Fibroblast of skin of left quadriceps (primary cell): ENCODE results near the gene ZNF300.
"Not testable (repeated sequence)": the region's sequence is repeated elsewhere in the genome, so short reads cannot be mapped to it uniquely, and the experiment has no call there.

Source experiments
- DNase-seq, 2 experiments: peaks; one replicate each; pipeline ENCODE4 v3.0.0-alpha.2; 2013; ENCODE audit warnings: low read depth in 2 of 2

The ZNF300 gene

GRCh38 chr5:150904479-150905311 is at the start of gene ZNF300:
Gene ZNF300, minus strand, starts transcription at chr5:150904980. Its CDS starts 1,825 bp downstream, at chr5:150903155.
- peak; percentile 91 to 93 for DNase-seq

- DNase-seq, result no peak
Observed at GRCh38 chr5:150948539-150948938, 43.8 kb upstream of the ZNF300 start.

- DNase-seq, result peak; percentile 80 to 82
Observed at GRCh38 chr5:150946351-150946905, 41.6 kb upstream of the ZNF300 start.

GRCh38 chr5:150945947-150946346 is 41.2 kb upstream of the ZNF300 start:
- DNase-seq, result no peak

GRCh38 chr5:150945486-150945885 is 40.7 kb upstream of the ZNF300 start:
- peak in 1 of 2 experiments; percentile 5 for DNase-seq

- no peak for DNase-seq
Observed at GRCh38 chr5:150931368-150931965, 26.7 kb upstream of the ZNF300 start.

- peak; percentile 11 to 14 for DNase-seq
Observed at GRCh38 chr5:150918613-150919012, 13.8 kb upstream of the ZNF300 start.

GRCh38 chr5:150912312-150912814 is 7.6 kb upstream of the ZNF300 start:
- DNase-seq, result no peak

GRCh38 chr5:150905312-150905683 is 518 bp upstream of the ZNF300 start:
- no peak for DNase-seq

- DNase-seq, result no peak
Observed at GRCh38 chr5:150901446-150901845, 3.3 kb downstream of the ZNF300 start.

- DNase-seq, result no peak
Observed at GRCh38 chr5:150895431-150896428, 9.1 kb downstream of the ZNF300 start.

GRCh38 chr5:150879358-150879757 is 25.4 kb downstream of the ZNF300 start:
- DNase-seq, result no peak

- DNase-seq, result no peak
Observed at GRCh38 chr5:150862070-150862469, 42.7 kb downstream of the ZNF300 start.

- DNase-seq, result no peak
Observed at GRCh38 chr5:150860246-150860821, 44.4 kb downstream of the ZNF300 start.

- not testable (repeated sequence) for DNase-seq
Observed at GRCh38 chr5:150856700-150857099, 48.1 kb downstream of the ZNF300 start.

GRCh38 chr5:150853561-150853960 is 51.2 kb downstream of the ZNF300 start:
- DNase-seq, result no peak

GRCh38 chr5:150851039-150851438 is 53.7 kb downstream of the ZNF300 start:
- no peak for DNase-seq

- DNase-seq, result no peak
Observed at GRCh38 chr5:150848271-150848670, 56.5 kb downstream of the ZNF300 start.

GRCh38 chr5:150847334-150847695 is 57.5 kb downstream of the ZNF300 start:
- DNase-seq, result no peak

GRCh38 chr5:150846654-150847333 is 58.0 kb downstream of the ZNF300 start:
- DNase-seq, result peak; percentile 64 to 67

- DNase-seq, result not testable (repeated sequence)
Observed at GRCh38 chr5:150846308-150846653, 58.5 kb downstream of the ZNF300 start, which contains the start of gene IRGM. Gene IRGM, plus strand, starts transcription at chr5:150846521. Its CDS starts 1,603 bp downstream, at chr5:150848124.
